Epithelial cell of esophagus (primary cell): ENCODE data around the gene CAMK2A.

ENCODE experiments used
- DNase-seq: peaks from one replicate; pipeline ENCODE4 v3.0.0; 2010; ENCODE audit warnings: low read depth
- H3K4me3 ChIP-seq: 2 replicates; pipeline ENCODE4 v1.5.1; 2011; ENCODE audit warnings: mild to moderate bottlenecking, low read length, control low read depth
- TF ChIP-seq, protein P1 (sequence below): IDR thresholded peaks from 2 replicates; pipeline ENCODE4 v1.5.1; 2011; ENCODE audit warnings: low read depth, mild to moderate bottlenecking, low read length, control low read depth, inconsistent platforms; ENCODE audit not compliant: insufficient read depth; ENCODE audit errors: missing control alignments

CAMK2A gene

DNA sequence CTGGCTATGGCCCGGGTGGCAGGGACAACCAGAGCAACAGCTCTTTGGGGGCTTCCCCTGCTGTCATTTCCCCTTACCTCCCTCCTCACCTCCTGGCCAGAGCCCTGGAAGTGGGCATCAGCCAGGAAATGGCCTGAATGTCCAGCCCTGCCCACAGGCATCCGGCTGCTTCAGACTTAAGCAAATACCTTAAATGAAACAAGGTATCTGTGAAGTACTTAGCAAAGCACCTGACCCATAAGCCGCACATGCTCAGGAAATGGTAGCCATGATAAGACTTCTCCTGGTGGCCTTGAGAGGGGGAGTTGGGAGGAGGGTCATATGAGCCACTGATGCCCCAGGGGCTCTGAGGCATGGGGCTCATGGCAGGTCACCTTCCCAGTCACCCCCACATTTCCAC lies 43.8 kb downstream of the CAMK2A start:
- TF ChIP-seq, protein P1, sequence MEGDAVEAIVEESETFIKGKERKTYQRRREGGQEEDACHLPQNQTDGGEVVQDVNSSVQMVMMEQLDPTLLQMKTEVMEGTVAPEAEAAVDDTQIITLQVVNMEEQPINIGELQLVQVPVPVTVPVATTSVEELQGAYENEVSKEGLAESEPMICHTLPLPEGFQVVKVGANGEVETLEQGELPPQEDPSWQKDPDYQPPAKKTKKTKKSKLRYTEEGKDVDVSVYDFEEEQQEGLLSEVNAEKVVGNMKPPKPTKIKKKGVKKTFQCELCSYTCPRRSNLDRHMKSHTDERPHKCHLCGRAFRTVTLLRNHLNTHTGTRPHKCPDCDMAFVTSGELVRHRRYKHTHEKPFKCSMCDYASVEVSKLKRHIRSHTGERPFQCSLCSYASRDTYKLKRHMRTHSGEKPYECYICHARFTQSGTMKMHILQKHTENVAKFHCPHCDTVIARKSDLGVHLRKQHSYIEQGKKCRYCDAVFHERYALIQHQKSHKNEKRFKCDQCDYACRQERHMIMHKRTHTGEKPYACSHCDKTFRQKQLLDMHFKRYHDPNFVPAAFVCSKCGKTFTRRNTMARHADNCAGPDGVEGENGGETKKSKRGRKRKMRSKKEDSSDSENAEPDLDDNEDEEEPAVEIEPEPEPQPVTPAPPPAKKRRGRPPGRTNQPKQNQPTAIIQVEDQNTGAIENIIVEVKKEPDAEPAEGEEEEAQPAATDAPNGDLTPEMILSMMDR: no peak
- DNase-seq: no peak
- no peak overlapping the region for H3K4me3 ChIP-seq

- no peak for DNase-seq
- H3K4me3 ChIP-seq: no peak overlapping the region
- TF ChIP-seq, protein P1: no peak
These were observed 44.3 kb downstream of the CAMK2A start for GRCh38 chr5:150245111-150245789.

DNA sequence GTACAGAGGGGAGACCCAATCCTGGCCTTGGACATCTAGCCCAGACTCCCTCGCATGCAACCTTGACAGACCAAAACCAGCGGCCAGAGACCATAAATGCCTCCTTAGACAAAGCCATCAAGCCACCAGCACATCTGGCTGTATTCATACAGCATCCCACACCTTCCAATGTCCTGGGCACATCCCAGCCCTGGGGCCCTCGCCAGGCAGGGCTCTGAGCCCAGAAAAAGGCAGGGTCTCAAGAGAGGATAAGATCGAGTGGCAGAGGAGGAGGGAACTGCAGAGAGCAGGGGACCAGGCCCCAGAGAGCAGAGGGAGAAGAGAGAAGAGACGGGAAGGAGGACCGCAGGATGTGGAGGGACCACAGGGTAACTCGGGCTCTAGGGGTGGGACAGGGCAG lies 45.4 kb downstream of the CAMK2A start:
- TF ChIP-seq, protein P1: no peak
- no peak for DNase-seq
- no peak overlapping the region for H3K4me3 ChIP-seq

- no peak for DNase-seq
- TF ChIP-seq, protein P1: no peak
These were observed 46.0 kb downstream of the CAMK2A start for GRCh38 chr5:150243590-150243989.

DNA sequence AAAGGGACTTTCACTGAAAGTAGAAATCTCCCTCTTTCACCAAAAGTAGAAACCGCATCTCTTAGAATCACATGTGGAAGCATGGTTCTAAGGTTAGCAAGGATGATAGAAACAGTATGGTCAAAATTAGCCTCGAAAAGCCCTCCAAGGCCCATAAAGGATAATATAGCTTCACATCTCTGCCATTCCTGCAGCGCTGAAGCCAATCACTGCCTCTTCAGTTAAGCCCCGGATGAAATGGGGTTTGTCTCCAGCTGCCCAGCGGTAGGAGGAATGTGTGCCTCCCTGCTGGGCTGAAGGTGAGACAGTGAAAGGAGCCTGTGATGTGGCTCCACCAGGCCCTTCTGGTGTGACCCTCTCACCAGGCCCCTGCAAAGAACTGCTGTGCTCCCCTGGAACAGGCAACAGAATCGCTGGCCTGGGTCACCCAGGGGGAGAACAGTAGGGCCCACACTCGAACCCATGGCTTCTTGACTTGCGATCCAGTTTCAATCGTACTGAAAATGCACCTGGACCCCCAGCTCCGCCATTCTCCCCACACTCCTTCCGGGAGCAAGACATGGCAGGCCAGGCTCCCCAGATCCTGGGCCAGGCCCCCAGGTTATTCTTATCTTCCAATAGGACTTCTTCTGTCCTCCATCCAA lies 47.2 kb downstream of the CAMK2A start:
- no peak for DNase-seq
- TF ChIP-seq, protein P1: no peak
- H3K4me3 ChIP-seq: no peak overlapping the region

More at GRCh38 chr5:150243590-150243989, 46.0 kb downstream of the CAMK2A start:
- no peak overlapping the region for H3K4me3 ChIP-seq

DNA sequence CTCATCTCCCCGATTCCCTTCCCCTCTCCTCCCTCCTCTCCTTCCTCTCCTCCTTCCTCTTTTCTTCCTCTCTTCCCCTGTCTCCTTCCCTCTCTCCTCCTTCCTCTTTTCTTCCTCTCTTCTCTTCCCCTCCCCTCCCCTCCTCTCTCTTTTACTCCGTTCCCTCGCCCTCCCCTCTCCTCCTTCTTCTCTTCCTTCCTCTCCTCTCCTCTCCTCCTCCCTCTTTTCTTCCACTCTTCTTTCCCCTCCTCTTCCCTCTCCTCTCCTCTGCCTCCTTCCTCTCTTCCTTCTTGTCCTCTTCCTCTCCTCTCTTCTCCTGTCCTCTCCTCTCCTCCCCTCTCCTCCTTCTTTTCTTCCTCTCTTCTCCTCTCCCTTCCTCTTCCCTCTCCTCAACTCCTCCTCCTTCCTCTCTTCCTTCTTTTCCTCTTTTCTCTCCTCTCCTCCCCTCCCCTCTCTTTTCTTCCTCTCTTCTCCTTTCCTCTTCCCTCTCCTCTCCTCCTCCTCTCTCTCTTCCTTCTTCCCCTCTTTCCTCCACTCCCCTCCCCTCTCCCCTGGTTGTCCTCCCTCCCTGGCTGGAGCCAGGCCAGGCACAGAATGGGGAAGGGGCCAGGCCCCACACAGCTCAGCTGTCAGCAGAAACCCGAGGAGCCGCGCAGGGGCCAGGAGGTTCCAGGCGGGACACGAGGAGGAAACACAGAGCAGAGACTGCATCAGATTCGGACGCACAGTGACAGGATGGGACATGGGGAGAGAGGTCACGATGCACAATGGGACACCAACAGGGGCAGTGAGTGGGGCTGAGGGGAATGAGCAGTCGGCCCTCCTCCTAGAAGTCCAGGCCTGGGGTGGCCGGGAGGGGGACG lies 48.0 kb downstream of the CAMK2A start:
- H3K4me3 ChIP-seq: no peak overlapping the region
- TF ChIP-seq, protein P1: no peak
- no peak for DNase-seq
